ENCODE results near the gene SACS. TPM values are rescaled to one million over a fixed set of nuclear protein-coding genes. Genes with fewer than 3 reads are reported as not detected.

The SACS gene
- total RNA-seq, 1 experiment from 2014 or later: 19.8 TPM

DNA sequence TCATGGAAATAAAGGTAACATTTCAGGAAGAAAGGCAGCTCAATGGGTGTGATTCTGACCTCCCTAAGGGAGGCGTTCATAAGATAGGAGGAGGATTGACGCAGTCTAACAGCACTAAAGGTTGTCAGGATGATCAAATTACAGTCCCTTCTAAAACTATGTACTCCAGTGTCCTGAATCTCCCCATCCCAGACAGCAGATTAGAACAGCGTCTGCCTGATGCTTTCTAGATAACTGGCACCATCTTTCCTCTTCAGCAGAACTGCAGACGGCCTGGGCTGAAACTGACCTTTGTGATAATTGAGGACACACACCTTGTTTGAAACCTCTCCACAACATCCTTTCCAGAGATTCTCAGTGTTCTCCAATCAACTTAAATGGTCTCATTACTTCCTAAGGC, 25.5 kb upstream of the SACS start:
- TF ChIP-seq, protein P1, sequence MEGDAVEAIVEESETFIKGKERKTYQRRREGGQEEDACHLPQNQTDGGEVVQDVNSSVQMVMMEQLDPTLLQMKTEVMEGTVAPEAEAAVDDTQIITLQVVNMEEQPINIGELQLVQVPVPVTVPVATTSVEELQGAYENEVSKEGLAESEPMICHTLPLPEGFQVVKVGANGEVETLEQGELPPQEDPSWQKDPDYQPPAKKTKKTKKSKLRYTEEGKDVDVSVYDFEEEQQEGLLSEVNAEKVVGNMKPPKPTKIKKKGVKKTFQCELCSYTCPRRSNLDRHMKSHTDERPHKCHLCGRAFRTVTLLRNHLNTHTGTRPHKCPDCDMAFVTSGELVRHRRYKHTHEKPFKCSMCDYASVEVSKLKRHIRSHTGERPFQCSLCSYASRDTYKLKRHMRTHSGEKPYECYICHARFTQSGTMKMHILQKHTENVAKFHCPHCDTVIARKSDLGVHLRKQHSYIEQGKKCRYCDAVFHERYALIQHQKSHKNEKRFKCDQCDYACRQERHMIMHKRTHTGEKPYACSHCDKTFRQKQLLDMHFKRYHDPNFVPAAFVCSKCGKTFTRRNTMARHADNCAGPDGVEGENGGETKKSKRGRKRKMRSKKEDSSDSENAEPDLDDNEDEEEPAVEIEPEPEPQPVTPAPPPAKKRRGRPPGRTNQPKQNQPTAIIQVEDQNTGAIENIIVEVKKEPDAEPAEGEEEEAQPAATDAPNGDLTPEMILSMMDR (IDR thresholded peaks at IDR 0.05): no peak
- TF ChIP-seq POLR2AphosphoS5 (IDR thresholded peaks at IDR 0.05; ENCODE audit: low read depth, low read length): no peak
- TF ChIP-seq, protein P2, sequence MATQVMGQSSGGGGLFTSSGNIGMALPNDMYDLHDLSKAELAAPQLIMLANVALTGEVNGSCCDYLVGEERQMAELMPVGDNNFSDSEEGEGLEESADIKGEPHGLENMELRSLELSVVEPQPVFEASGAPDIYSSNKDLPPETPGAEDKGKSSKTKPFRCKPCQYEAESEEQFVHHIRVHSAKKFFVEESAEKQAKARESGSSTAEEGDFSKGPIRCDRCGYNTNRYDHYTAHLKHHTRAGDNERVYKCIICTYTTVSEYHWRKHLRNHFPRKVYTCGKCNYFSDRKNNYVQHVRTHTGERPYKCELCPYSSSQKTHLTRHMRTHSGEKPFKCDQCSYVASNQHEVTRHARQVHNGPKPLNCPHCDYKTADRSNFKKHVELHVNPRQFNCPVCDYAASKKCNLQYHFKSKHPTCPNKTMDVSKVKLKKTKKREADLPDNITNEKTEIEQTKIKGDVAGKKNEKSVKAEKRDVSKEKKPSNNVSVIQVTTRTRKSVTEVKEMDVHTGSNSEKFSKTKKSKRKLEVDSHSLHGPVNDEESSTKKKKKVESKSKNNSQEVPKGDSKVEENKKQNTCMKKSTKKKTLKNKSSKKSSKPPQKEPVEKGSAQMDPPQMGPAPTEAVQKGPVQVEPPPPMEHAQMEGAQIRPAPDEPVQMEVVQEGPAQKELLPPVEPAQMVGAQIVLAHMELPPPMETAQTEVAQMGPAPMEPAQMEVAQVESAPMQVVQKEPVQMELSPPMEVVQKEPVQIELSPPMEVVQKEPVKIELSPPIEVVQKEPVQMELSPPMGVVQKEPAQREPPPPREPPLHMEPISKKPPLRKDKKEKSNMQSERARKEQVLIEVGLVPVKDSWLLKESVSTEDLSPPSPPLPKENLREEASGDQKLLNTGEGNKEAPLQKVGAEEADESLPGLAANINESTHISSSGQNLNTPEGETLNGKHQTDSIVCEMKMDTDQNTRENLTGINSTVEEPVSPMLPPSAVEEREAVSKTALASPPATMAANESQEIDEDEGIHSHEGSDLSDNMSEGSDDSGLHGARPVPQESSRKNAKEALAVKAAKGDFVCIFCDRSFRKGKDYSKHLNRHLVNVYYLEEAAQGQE (IDR thresholded peaks at IDR 0.05; ENCODE audit: insufficient read depth in 1 of 2, low read depth in 2 of 2, low read length in 1 of 2): no peak
- TF ChIP-seq TCF7L2 (IDR thresholded peaks at IDR 0.05; ENCODE audit: low read depth, low read length): no peak
- no peak for TF ChIP-seq SIN3A (IDR thresholded peaks at IDR 0.05; ENCODE audit: borderline replicate concordance, insufficient read depth, low read depth, low read length)

DNA sequence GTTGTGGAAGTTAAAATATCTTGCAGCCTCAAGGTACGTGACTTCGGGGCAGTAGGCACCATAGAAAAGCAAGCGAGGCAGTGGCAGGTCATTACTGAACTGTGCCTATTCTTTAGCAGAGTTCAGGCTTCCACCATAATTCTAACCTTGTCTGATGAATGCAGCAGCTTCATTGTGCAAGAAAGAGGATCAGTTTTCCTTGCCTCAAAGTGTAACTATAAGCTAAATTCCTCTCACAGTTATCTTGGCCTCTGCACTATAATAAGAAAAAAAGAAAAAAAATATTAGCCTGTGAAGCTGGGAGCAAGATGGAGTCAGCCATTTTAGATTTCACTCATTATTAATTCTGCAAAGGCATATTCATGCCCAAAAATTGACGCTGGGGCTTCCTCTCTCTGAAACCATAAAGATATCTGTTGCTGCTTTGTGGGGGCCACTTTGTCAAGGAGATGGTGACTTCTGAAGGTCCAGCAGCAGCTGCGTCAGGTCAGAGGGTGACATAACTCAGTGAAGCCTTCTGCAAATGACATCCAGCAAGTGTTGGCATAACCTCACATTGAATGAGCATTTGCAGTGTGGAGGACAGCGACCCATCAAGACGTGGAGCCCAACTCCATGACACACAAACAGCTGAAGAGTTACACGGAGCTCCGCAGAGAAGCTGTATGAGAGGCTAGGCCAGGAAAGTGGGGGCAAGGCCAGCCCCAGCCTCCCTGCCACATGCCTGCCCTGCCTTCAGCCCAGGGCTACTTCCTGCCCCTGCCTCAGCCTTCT, 23.1 kb upstream of the SACS start:
- Histone ChIP-seq H3K27me3 (ENCODE audit: control insufficient read depth, insufficient read depth, low read length) (no peaks in the 10 kb centered on the region), H3K36me3 (ENCODE audit: control insufficient read depth, insufficient read depth, low read length) (no peaks in the 10 kb centered on the region), H3K27ac (ENCODE audit: low read length) (no peak overlapping the region), H3K9me3 (ENCODE audit: control insufficient read depth, insufficient read depth, low read depth, low read length) (no peaks in the 10 kb centered on the region), H3K4me3 (ENCODE audit: low read depth in 2 of 2, low read length in 2 of 2) (no peak overlapping the region), H3K4me1 (ENCODE audit: control insufficient read depth, insufficient read depth, low read length) (no peaks in the 10 kb centered on the region)
- POLR2A ChIA-PET: no interaction called here
- in situ Hi-C loops (cut with HindIII; ENCODE audit: low pct_unique_long_range_greater_than_20kb, low sequenced_read_pairs): no loop called here
- CTCF ChIA-PET: no interaction called here
- no peak for DNase-seq (ENCODE audit: low read depth, low spot score)
- intact Hi-C loops (cut with micrococcal nuclease; ENCODE audit: unreplicated experiment): no loop called here
- BruUV-seq (replicated peaks): no TSS peak
- TF ChIP-seq POLR2AphosphoS5 (IDR thresholded peaks at IDR 0.05; ENCODE audit: low read depth, low read length) (no peak), SIN3A (IDR thresholded peaks at IDR 0.05; ENCODE audit: borderline replicate concordance, insufficient read depth, low read depth, low read length) (no peak)
- TF ChIP-seq, protein P1 (IDR thresholded peaks at IDR 0.05): no peak
- no peak for ATAC-seq

More for the DNA sequence above, 25.5 kb upstream of the SACS start:
- H3K27me3 ChIP-seq (ENCODE audit: control insufficient read depth, insufficient read depth, low read length): no peaks in the 10 kb centered on the region
- intact Hi-C loops (cut with micrococcal nuclease; ENCODE audit: unreplicated experiment): no loop called here
- ChIA-PET CTCF (no interaction called here), POLR2A (no interaction called here)
- BruUV-seq (replicated peaks): no TSS peak
- in situ Hi-C loops (cut with HindIII; ENCODE audit: low pct_unique_long_range_greater_than_20kb, low sequenced_read_pairs): no loop called here
- no peaks in the 10 kb centered on the region for H3K36me3 ChIP-seq (ENCODE audit: control insufficient read depth, insufficient read depth, low read length)
- ATAC-seq: no peak
- H3K4me3 ChIP-seq (ENCODE audit: low read depth in 2 of 2, low read length in 2 of 2): no peak overlapping the region
- no peaks in the 10 kb centered on the region for H3K9me3 ChIP-seq (ENCODE audit: control insufficient read depth, insufficient read depth, low read depth, low read length)
- DNase-seq (ENCODE audit: low read depth, low spot score): no peak
- H3K27ac ChIP-seq (ENCODE audit: low read length): no peak overlapping the region
- no peaks in the 10 kb centered on the region for H3K4me1 ChIP-seq (ENCODE audit: control insufficient read depth, insufficient read depth, low read length)

Data from Panc1 (cell line).